Fibroblast of the aortic adventitia (primary cell): Measurements from ENCODE around the gene DHX9. TPM values are rescaled to one million over a fixed set of nuclear protein-coding genes. Genes with fewer than 3 reads are reported as not detected.
"Not testable (repeated sequence)": the region's sequence is repeated elsewhere in the genome, so short reads cannot be mapped to it uniquely, and the experiment has no call there.

Source experiments
- DNase-seq: peaks from one replicate; pipeline ENCODE4 v3.0.0-alpha.2; 2010; ENCODE audit warnings: low read depth
- H3K4me3 ChIP-seq: 2 replicates; pipeline ENCODE4 v1.5.1; 2011; ENCODE audit warnings: low read depth, mild to moderate bottlenecking, control low read depth, low read length, moderate library complexity
- CTCF ChIP-seq: IDR thresholded peaks from 2 replicates; pipeline ENCODE4 v1.5.1; 2011; ENCODE audit warnings: mild to moderate bottlenecking, low read length, control low read depth, inconsistent platforms; ENCODE audit not compliant: insufficient read depth
- total RNA-seq: library from RNA; depleted of rRNA; stranded (reverse); fragments of >200 nt; gene quantifications from 2 replicates; pipeline ENCODE4 v1.2.3, GENCODE V29; 2012; ENCODE audit warnings: low replicate concordance

The DHX9 gene
- total RNA-seq, 1 donor, result 153 TPM

GRCh38 chr1:182897696-182898095, 58.5 kb downstream of the DHX9 start:
- no peak overlapping the region for H3K4me3 ChIP-seq
- no peak for TF ChIP-seq CTCF
- no peak for DNase-seq

GRCh38 chr1:182901946-182902345, 62.8 kb downstream of the DHX9 start:
- DNase-seq, H3K4me3 ChIP-seq: not testable (repeated sequence)

- TF ChIP-seq CTCF, result no peak
- no peak for DNase-seq
These were observed 66.2 kb downstream of the DHX9 start for GRCh38 chr1:182905321-182905720.

GRCh38 chr1:182909578-182909977, 70.4 kb downstream of the DHX9 start:
- H3K4me3 ChIP-seq, result no peak overlapping the region
- TF ChIP-seq CTCF, result no peak
- no peak for DNase-seq

More at GRCh38 chr1:182905321-182905720, 66.2 kb downstream of the DHX9 start:
- H3K4me3 ChIP-seq, result no peak overlapping the region

- no peak overlapping the region for H3K4me3 ChIP-seq
- DNase-seq, result no peak
- no peak for TF ChIP-seq CTCF
These were observed 71.0 kb downstream of the DHX9 start for GRCh38 chr1:182910143-182910542.

GRCh38 chr1:182913401-182913800, 74.3 kb downstream of the DHX9 start:
- no peak overlapping the region for H3K4me3 ChIP-seq
- DNase-seq, result no peak
- TF ChIP-seq CTCF, result no peak

- no peak overlapping the region for H3K4me3 ChIP-seq
- TF ChIP-seq CTCF, result no peak
- no peak for DNase-seq
These were observed 78.2 kb downstream of the DHX9 start for GRCh38 chr1:182917378-182917777.

- no peak overlapping the region for H3K4me3 ChIP-seq
- no peak for TF ChIP-seq CTCF
- no peak for DNase-seq
These were observed 86.5 kb downstream of the DHX9 start for GRCh38 chr1:182925661-182926060.
